Endothelial cell of umbilical vein (primary cell): ENCODE results near the gene CLDN34. TPM values are rescaled to one million over a fixed set of nuclear protein-coding genes. Genes with fewer than 3 reads are reported as not detected.

Experiments
- BruUV-seq: library from RNA; stranded (reverse); fragments of 400-500 nt; replicated peaks from 2 replicates; lab custom pipeline; 2021; lab: Mats Ljungman, UMichigan
- CTCF ChIA-PET: fragments of 300-600, 350-600 bp; sonication (Branson Sonifier 250); formaldehyde crosslinking; loops from one replicate; lab custom pipeline; 2021; ENCODE audit warnings: antibody characterized with exemption, inconsistent platforms; lab: Charles Lee
- POLR2A ChIA-PET: fragments of 300-600, 350-600 bp; sonication (Branson Sonifier 250); formaldehyde crosslinking; loops from one replicate; lab custom pipeline; 2021; ENCODE audit warnings: antibody characterized with exemption, inconsistent platforms; lab: Charles Lee
- DNase-seq: peaks from one replicate; pipeline ENCODE4 v3.0.0-alpha.2; 2011; ENCODE audit warnings: low read depth, low spot score
- FAIRE-seq: peaks from 2 replicates; lab custom pipeline; 2011; peaks lifted over from hg19 to GRCh38; lab: Jason Lieb, UNC
- H2AFZ ChIP-seq: 2 replicates; pipeline ENCODE4 v1.6.0; 2012; ENCODE audit warnings: low read depth, low read length, control low read depth, inconsistent platforms
- H3K27ac ChIP-seq: 2 replicates; pipeline ENCODE4 v1.5.1; 2011; ENCODE audit warnings: low read depth, mild to moderate bottlenecking, control low read depth, low read length, moderate library complexity; ENCODE audit not compliant: insufficient read depth
- H3K27me3 ChIP-seq, 2 experiments: 2 replicates each; pipeline versions ENCODE4 v1.6.0 to v1.6.1; 2011; ENCODE audit warnings: low read length in 2 of 2, mixed read lengths in 1 of 2; ENCODE audit not compliant: control insufficient read depth in 2 of 2, insufficient read depth in 2 of 2
- H3K36me3 ChIP-seq, 2 experiments: 2 replicates in 1 of 2; 3 replicates in 1 of 2; pipeline ENCODE4 v1.5.1; 2011; ENCODE audit warnings: low read length in 2 of 2, mild to moderate bottlenecking in 1 of 2, moderate library complexity in 1 of 2; ENCODE audit not compliant: control insufficient read depth in 2 of 2, insufficient read depth in 2 of 2; ENCODE audit errors: extremely low read depth in 1 of 2
- H3K4me1 ChIP-seq: 3 replicates; pipeline ENCODE4 v1.5.1; 2011; ENCODE audit warnings: mild to moderate bottlenecking, low read length; ENCODE audit not compliant: control insufficient read depth, insufficient read depth; ENCODE audit errors: extremely low read depth
- H3K4me2 ChIP-seq: 2 replicates; pipeline ENCODE4 v1.6.1; 2011; ENCODE audit warnings: low read length, control low read depth, mixed read lengths; ENCODE audit not compliant: insufficient read depth
- H3K4me3 ChIP-seq, 3 experiments: fragments of 200-600 bp in 1 of 3; sonication (generic), shearing (Covaris generic) in 1 of 3; replicated peaks in 1 of 3; 2 replicates each; pipeline ENCODE4 v1.5.1; 2011 to 2016; ENCODE audit warnings: control low read depth in 3 of 3, low read length in 3 of 3, mild to moderate bottlenecking in 2 of 3, inconsistent platforms in 1 of 3, low read depth in 1 of 3, moderate library complexity in 1 of 3; ENCODE audit not compliant: insufficient read depth in 1 of 3
- H3K79me2 ChIP-seq: 2 replicates; pipeline ENCODE4 v1.6.0; 2012; ENCODE audit warnings: low read length, inconsistent platforms; ENCODE audit not compliant: control insufficient read depth, insufficient read depth
- H3K9ac ChIP-seq: replicated peaks from 2 replicates; pipeline ENCODE3; 2011; ENCODE audit warnings: low read length, control low read depth; ENCODE audit not compliant: insufficient read depth; ENCODE audit errors: extremely low read depth
- H3K9me1 ChIP-seq: replicated peaks from 3 replicates; pipeline ENCODE4 v1.6.0; 2011; ENCODE audit warnings: mild to moderate bottlenecking, low read length; ENCODE audit not compliant: control insufficient read depth, insufficient read depth; ENCODE audit errors: extremely low read depth
- H3K9me3 ChIP-seq: replicated peaks from 2 replicates; pipeline ENCODE4 v1.5.1; 2012; ENCODE audit warnings: low read length, inconsistent platforms; ENCODE audit not compliant: control insufficient read depth, insufficient read depth
- H4K20me1 ChIP-seq: replicated peaks from 2 replicates; pipeline ENCODE3; 2011; ENCODE audit warnings: mild to moderate bottlenecking, low read length; ENCODE audit not compliant: control insufficient read depth, insufficient read depth; ENCODE audit errors: extremely low read depth
- CTCF ChIP-seq, 2 donors: IDR thresholded peaks; 1 replicate in 1 of 2; 2 replicates in 1 of 2; pipeline ENCODE4 v1.5.1; 2011; ENCODE audit warnings: low read length in 2 of 2, mild to moderate bottlenecking in 2 of 2, moderate library complexity in 2 of 2, control low read depth in 1 of 2, inconsistent platforms in 1 of 2, low read depth in 1 of 2; ENCODE audit not compliant: insufficient read depth in 1 of 2; ENCODE audit errors: extremely low read depth in 1 of 2
- EZH2 ChIP-seq: IDR thresholded peaks from 2 replicates; pipeline ENCODE4 v1.6.1; 2012; ENCODE audit warnings: borderline replicate concordance, low read depth, mild to moderate bottlenecking, moderate library complexity, low read length, inconsistent platforms; ENCODE audit not compliant: severe bottlenecking
- FOS ChIP-seq: IDR thresholded peaks from 2 replicates; pipeline ENCODE4 v1.6.1; 2011; ENCODE audit warnings: mild to moderate bottlenecking, low read length, moderate library complexity, borderline replicate concordance; ENCODE audit not compliant: insufficient read depth
- GATA2 ChIP-seq: IDR thresholded peaks from 2 replicates; pipeline ENCODE4 v1.7.0; 2011; ENCODE audit warnings: low read depth, mild to moderate bottlenecking, moderate library complexity, mixed read lengths, low read length; ENCODE audit not compliant: insufficient read length, insufficient read depth
- JUN ChIP-seq: IDR thresholded peaks from 2 replicates; pipeline ENCODE4 v1.6.1; 2011; ENCODE audit warnings: borderline replicate concordance, low read depth; ENCODE audit not compliant: insufficient read length, insufficient read depth
- MAX ChIP-seq: IDR thresholded peaks from 2 replicates; pipeline ENCODE4 v1.6.1; 2011; ENCODE audit not compliant: insufficient read depth, insufficient read length
- MYC ChIP-seq: IDR thresholded peaks from one replicate; pipeline ENCODE4 v1.6.1; 2011; ENCODE audit warnings: mild to moderate bottlenecking, low read depth, low read length
- POLR2A ChIP-seq: IDR thresholded peaks from 2 replicates; pipeline ENCODE4 v1.6.1; 2012; ENCODE audit warnings: low read depth, mild to moderate bottlenecking, control low read depth, low read length
- POLR2AphosphoS5 ChIP-seq: IDR thresholded peaks from 2 replicates; pipeline ENCODE4 v1.6.1; 2012; ENCODE audit warnings: low read depth, mild to moderate bottlenecking, control low read depth, low read length, moderate library complexity; ENCODE audit not compliant: insufficient read depth
- dilution Hi-C: fragments of 300-500 bp; cut with MboI; formaldehyde crosslinking; loops from one replicate; pipeline ENCODE4 v1.15.0; 2019; ENCODE audit warnings: low sequenced_read_pairs; ENCODE audit not compliant: extremely low pct_ligation_motif_present
- intact Hi-C: fragments of 100-400 bp; cut with micrococcal nuclease; formaldehyde crosslinking; loops from one replicate; pipeline ENCODE4 v1.10.0; 2022
- polyA plus RNA-seq, 4 experiments: library from polyadenylated mRNA; depleted of rRNA in 3 of 4; stranded (reverse) in 3 of 4; unstranded in 1 of 4; fragments of >200 nt; gene quantifications; 2 replicates each; pipeline versions ENCODE4 v1.2.1 to v1.2.3, GENCODE V29; 2011 to 2012; ENCODE audit warnings: missing spikeins in 1 of 4
- total RNA-seq: library from RNA; stranded (reverse); gene quantifications from 2 replicates; pipeline ENCODE4 v1.2.3, GENCODE V29; 2021

The CLDN34 gene
- total and polyA plus RNA-seq, 2 donors (not counting 3 experiments of a cell fraction or from before 2014, with no cell fraction given), result 0.08 to 0.46 TPM

GRCh38 chrX:9935436-9935835 is 31.7 kb upstream of the CLDN34 start:
- Histone ChIP-seq H3K36me3 (peaks cover 0 to 14% of the 10 kb centered on the region in 2 experiments), H3K4me2 (no peak overlapping the region), H3K27me3 (no peaks in the 10 kb centered on the region), H3K27ac (no peak overlapping the region), H4K20me1 (no peaks in the 10 kb centered on the region), H3K79me2 (no peaks in the 10 kb centered on the region), H3K4me1 (peaks cover 5% of the 10 kb centered on the region), H3K9me3 (no peaks in the 10 kb centered on the region), H3K9me1 (no peaks in the 10 kb centered on the region), H3K9ac (no peak overlapping the region), H3K4me3 (no peak overlapping the region), H2AFZ (no peak overlapping the region)
- dilution Hi-C loops, result no loop called here
- ChIA-PET POLR2A (no interaction called here), CTCF (no interaction called here)
- FAIRE-seq (no peak), DNase-seq (no peak)
- no TSS peak for BruUV-seq
- intact Hi-C loops, result no loop called here
- TF ChIP-seq MAX (no peak), CTCF (IDR thresholded peaks at IDR 0.05; ENCODE audit: extremely low read depth in 1 of 2, insufficient read depth in 1 of 2, low read depth in 1 of 2, low read length in 2 of 2) (no peak)

- no TSS peak for BruUV-seq
- no peak for TF ChIP-seq FOS
- TF ChIP-seq MAX, result no peak
- no peak for TF ChIP-seq GATA2
- no peak for TF ChIP-seq POLR2A
- no peak for TF ChIP-seq MYC
- no peak for TF ChIP-seq EZH2
- no peak for TF ChIP-seq CTCF (IDR thresholded peaks at IDR 0.05; ENCODE audit: extremely low read depth in 1 of 2, insufficient read depth in 1 of 2, low read depth in 1 of 2, low read length in 2 of 2)
- no peak for TF ChIP-seq POLR2AphosphoS5
- no peak for TF ChIP-seq JUN
- H3K4me1 ChIP-seq, result peaks cover 13% of the 10 kb centered on the region
- no peaks in the 10 kb centered on the region for H3K9me1 ChIP-seq
- no peak overlapping the region for H3K4me3 ChIP-seq
- H3K9ac ChIP-seq, result no peak overlapping the region
- intact Hi-C loops, result no loop called here
- H3K27ac ChIP-seq, result no peak overlapping the region
- POLR2A ChIA-PET, result no interaction called here
- H2AFZ ChIP-seq, result no peak overlapping the region
- no peaks in the 10 kb centered on the region for H3K27me3 ChIP-seq
- H3K4me2 ChIP-seq, result no peak overlapping the region
- no peaks in the 10 kb centered on the region for H3K9me3 ChIP-seq
- CTCF ChIA-PET, result no interaction called here
- FAIRE-seq, result no peak
- no peaks in the 10 kb centered on the region for H3K79me2 ChIP-seq
- no peak for DNase-seq
- H3K36me3 ChIP-seq, result peaks cover 0 to 13% of the 10 kb centered on the region in 2 experiments
- dilution Hi-C loops, result no loop called here
- H4K20me1 ChIP-seq, result no peaks in the 10 kb centered on the region
Measured at GRCh38 chrX:9937761-9938160, 29.4 kb upstream of the CLDN34 start.
